ENCODE data around the gene CADM3. TPM values are rescaled to one million over a fixed set of nuclear protein-coding genes. Genes with fewer than 3 reads are reported as not detected.
A peak's percentile ranks its signal among the peaks of the same experiment; 100 is the strongest.

CADM3 gene, protein sequence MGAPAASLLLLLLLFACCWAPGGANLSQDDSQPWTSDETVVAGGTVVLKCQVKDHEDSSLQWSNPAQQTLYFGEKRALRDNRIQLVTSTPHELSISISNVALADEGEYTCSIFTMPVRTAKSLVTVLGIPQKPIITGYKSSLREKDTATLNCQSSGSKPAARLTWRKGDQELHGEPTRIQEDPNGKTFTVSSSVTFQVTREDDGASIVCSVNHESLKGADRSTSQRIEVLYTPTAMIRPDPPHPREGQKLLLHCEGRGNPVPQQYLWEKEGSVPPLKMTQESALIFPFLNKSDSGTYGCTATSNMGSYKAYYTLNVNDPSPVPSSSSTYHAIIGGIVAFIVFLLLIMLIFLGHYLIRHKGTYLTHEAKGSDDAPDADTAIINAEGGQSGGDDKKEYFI
- total RNA-seq (2014; rRNA removed; shearing (Covaris generic)), result not detected in 2 replicates

- Histone ChIP-seq H3K27me3 (no peaks in the 10 kb centered on the region), H3K4me1 (no peaks in the 10 kb centered on the region), H3K4me3 (no peak within 1 kb of the TSS), H3K9me3 (replicated peaks) (no peaks in the 10 kb centered on the region), H3K36me3 (no peaks in the 10 kb centered on the region), H3K27ac (no peak within 1 kb of the TSS)
- DNase-seq, result no peak
Measured at GRCh38 chr1:159171254-159171687, at the start of gene CADM3. Gene CADM3 (plus strand): TSS chr1:159171615. CDS start chr1:159171766, 151 bp downstream.

GRCh38 chr1:159122005-159122621 is 49.3 kb upstream of the CADM3 start:
- Histone ChIP-seq H3K27me3 (no peaks in the 10 kb centered on the region), H3K36me3 (no peaks in the 10 kb centered on the region), H3K27ac (no peak overlapping the region), H3K4me3 (no peak overlapping the region), H3K4me1 (no peaks in the 10 kb centered on the region), H3K9me3 (replicated peaks) (no peaks in the 10 kb centered on the region)
- no peak for DNase-seq

DNA sequence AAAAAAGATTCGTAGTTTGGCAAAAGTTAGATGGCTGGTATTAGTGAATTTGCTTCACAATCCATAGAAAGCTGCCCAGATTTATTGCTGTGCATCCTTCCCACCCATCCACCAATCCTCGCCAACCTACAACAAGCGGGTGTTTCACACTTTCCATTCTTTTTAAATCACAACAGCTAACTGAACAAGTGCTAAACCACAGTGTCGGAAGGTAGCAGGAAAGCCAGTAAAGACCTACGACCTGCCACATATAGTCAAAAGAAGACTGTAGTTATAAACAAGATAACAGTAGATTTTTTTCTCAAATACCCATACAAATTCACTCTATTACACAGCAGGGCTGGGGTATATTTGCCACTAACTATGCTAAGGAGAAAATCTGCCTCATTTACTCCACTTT is 47.8 kb upstream of the CADM3 start:
- Histone ChIP-seq H3K4me3 (no peak overlapping the region), H3K27me3 (no peaks in the 10 kb centered on the region), H3K27ac (no peak overlapping the region), H3K36me3 (no peaks in the 10 kb centered on the region), H3K4me1 (no peaks in the 10 kb centered on the region), H3K9me3 (replicated peaks) (no peaks in the 10 kb centered on the region)
- DNase-seq, result no peak

DNA sequence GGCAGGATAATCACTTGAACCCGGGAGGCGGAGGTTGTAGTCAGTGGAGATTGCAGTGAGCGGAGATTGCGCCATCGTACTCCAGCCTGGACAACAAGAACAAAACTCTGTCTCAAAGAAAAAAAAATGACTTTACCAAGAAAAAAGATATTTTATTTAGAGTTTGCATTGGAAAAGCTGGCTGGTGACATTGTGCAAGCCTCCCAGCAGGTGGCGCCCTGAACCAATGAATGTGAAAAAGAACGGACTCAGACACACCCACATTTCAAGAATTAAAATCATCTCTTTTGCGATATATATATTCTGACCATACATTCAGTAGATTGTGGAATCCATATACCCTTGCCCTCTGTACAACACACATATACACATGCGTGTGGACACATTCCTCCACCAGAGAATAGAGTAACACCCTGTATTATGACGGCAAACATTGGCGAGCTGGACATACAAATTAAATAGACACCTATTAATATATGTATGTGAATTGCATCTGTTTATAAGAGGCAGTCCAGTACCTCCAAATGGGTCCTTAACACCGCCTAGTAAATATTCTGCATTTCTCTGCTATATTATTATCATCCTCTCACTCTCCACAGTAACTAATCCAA is 39.0 kb upstream of the CADM3 start:
- peak; percentile 36 to 69 for DNase-seq
- H3K4me1 ChIP-seq, result no peaks in the 10 kb centered on the region
- H3K4me3 ChIP-seq, result no peak overlapping the region
- no peaks in the 10 kb centered on the region for H3K36me3 ChIP-seq
- no peaks in the 10 kb centered on the region for H3K9me3 ChIP-seq (replicated peaks)
- H3K27me3 ChIP-seq, result no peaks in the 10 kb centered on the region
- H3K27ac ChIP-seq, result no peak overlapping the region

GRCh38 chr1:159140474-159140873 is 30.9 kb upstream of the CADM3 start:
- Histone ChIP-seq H3K4me3 (no peak overlapping the region), H3K4me1 (no peaks in the 10 kb centered on the region), H3K27ac (no peak overlapping the region), H3K36me3 (no peaks in the 10 kb centered on the region), H3K9me3 (replicated peaks) (no peaks in the 10 kb centered on the region), H3K27me3 (no peaks in the 10 kb centered on the region)
- no peak for DNase-seq

- Histone ChIP-seq H3K27ac (no peak overlapping the region), H3K4me3 (no peak overlapping the region), H3K4me1 (no peaks in the 10 kb centered on the region), H3K27me3 (no peaks in the 10 kb centered on the region), H3K9me3 (replicated peaks) (no peaks in the 10 kb centered on the region), H3K36me3 (no peaks in the 10 kb centered on the region)
- peak in 1 of 2 experiments; percentile 3 for DNase-seq
Measured at GRCh38 chr1:159141584-159142390, 29.6 kb upstream of the CADM3 start.

DNA sequence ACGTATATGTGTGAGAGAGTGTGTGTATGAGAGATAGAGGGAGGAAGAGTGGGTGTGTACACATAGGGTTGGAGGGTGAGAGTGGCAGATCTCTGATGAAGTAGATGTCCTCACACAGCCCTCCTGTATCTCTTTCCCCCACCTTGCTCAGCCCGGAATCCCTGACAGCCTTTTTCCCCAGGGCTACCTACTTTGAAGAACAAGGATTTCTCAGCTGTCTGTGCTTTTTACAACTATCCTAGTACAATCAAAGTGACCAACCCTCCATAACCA is 29.1 kb upstream of the CADM3 start:
- no peak overlapping the region for H3K27ac ChIP-seq
- H3K9me3 ChIP-seq (replicated peaks), result no peaks in the 10 kb centered on the region
- no peaks in the 10 kb centered on the region for H3K27me3 ChIP-seq
- no peak overlapping the region for H3K4me3 ChIP-seq
- no peak for DNase-seq
- no peaks in the 10 kb centered on the region for H3K36me3 ChIP-seq
- H3K4me1 ChIP-seq, result no peaks in the 10 kb centered on the region

DNA sequence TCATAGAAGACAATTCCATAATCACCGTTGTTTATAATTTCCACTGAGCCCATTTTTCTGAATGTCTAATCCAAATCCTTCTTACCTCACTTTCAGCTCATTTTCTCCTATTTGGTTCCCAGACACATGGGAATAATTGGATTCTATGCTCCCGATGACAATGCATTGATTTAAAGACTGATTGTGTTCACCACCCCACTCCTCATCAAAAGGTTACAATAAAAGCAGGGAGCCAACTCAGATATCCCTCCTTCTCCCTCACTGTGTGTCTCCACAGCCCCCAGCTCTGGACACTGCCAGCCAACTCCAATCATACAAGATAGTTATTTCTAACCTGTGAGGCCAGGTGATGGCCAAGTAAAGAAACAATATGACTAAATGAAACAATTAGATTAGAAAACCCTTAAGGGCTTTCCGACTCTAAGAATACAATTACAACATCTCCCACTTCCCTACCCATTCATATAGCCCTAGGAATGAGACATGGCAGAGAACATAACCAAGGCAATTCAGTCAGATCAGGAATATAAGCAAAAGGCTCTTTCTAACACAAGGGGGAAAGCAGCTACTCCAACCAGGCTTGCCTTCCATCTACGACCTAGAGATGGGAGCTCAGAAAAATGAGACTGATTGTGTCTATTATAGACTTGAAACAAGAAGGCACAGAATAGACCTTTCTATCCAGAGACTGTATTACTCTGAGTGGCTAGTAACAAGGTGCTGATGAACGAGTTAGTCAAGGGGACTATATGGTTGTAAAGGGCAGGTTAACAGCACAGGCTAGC is 28.5 kb upstream of the CADM3 start:
- Histone ChIP-seq H3K27me3 (no peaks in the 10 kb centered on the region), H3K36me3 (no peaks in the 10 kb centered on the region), H3K4me1 (no peaks in the 10 kb centered on the region), H3K9me3 (replicated peaks) (no peaks in the 10 kb centered on the region), H3K27ac (no peak overlapping the region), H3K4me3 (no peak overlapping the region)
- DNase-seq, result no peak

GRCh38 chr1:159144571-159144970 is 26.8 kb upstream of the CADM3 start:
- no peak overlapping the region for H3K27ac ChIP-seq
- H3K4me1 ChIP-seq, result no peaks in the 10 kb centered on the region
- no peaks in the 10 kb centered on the region for H3K9me3 ChIP-seq (replicated peaks)
- no peaks in the 10 kb centered on the region for H3K27me3 ChIP-seq
- DNase-seq, result no peak
- H3K36me3 ChIP-seq, result no peaks in the 10 kb centered on the region
- no peak overlapping the region for H3K4me3 ChIP-seq

- H3K27ac ChIP-seq, result no peak overlapping the region
- DNase-seq, result no peak
- no peaks in the 10 kb centered on the region for H3K36me3 ChIP-seq
- no peaks in the 10 kb centered on the region for H3K4me1 ChIP-seq
- H3K9me3 ChIP-seq (replicated peaks), result no peaks in the 10 kb centered on the region
- H3K27me3 ChIP-seq, result no peaks in the 10 kb centered on the region
- no peak overlapping the region for H3K4me3 ChIP-seq
Measured at GRCh38 chr1:159146980-159147379, 24.4 kb upstream of the CADM3 start.

GRCh38 chr1:159152031-159152430 is 19.4 kb upstream of the CADM3 start:
- H3K36me3 ChIP-seq, result no peaks in the 10 kb centered on the region
- no peaks in the 10 kb centered on the region for H3K9me3 ChIP-seq (replicated peaks)
- no peaks in the 10 kb centered on the region for H3K27me3 ChIP-seq
- no peak overlapping the region for H3K27ac ChIP-seq
- DNase-seq, result no peak
- no peaks in the 10 kb centered on the region for H3K4me1 ChIP-seq
- H3K4me3 ChIP-seq, result no peak overlapping the region

DNA sequence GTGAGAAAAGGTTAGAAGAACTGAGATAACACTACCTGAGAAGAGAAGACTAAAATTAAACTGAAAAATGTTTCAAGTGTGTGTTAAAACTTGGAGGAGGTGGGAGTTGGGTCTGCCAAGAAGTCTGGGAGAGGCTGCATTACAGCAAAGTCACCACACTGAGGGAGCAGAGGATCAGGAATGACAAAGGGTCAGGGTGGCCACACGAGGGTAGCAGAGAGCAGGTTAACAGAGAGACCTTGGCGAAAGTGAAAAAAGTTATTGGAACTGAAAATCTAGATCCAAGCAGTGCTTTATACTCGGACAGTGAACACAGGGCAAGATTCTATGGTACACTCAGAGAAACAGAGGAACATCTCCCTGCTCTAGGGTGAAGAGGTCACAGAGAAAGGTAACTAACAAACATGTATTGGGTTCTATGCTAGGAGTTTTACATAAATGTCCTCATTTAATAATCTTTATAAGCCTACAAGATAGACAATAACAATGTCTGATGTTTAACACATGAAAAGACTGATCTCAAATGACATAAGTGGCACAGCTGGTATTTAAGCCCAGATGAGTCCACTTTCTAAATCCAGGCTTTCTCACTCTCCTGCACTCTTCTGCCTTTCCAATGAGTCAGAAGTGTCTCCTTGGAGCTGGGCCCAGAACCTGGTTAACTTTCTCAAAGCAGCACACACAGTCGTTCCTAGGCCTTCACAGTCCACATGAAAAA is 10.3 kb upstream of the CADM3 start:
- no peaks in the 10 kb centered on the region for H3K27me3 ChIP-seq
- H3K27ac ChIP-seq, result no peak overlapping the region
- peaks cover 3% of the 10 kb centered on the region; the same call in 1 of the 2 replicates for H3K4me1 ChIP-seq
- DNase-seq, result peak; percentile 49 to 80
- H3K9me3 ChIP-seq (replicated peaks), result no peaks in the 10 kb centered on the region
- no peaks in the 10 kb centered on the region for H3K36me3 ChIP-seq
- no peak overlapping the region for H3K4me3 ChIP-seq

DNA sequence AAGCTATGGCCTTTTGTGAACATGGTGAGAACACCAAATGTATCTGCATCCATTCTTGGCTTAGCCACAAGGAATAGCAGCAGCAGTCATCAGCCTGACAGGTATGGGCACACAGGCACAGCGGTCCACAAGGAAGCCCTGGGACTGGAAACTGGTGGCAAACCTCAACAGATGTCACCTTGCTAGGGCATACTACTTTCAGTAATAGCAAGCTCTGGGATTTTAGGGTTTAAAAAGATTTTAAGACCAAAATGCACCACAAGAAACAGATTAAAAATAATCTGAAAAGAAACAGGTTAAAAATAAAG is 9.7 kb upstream of the CADM3 start:
- Histone ChIP-seq H3K36me3 (no peaks in the 10 kb centered on the region), H3K4me3 (no peak overlapping the region), H3K9me3 (replicated peaks) (no peaks in the 10 kb centered on the region), H3K27me3 (no peaks in the 10 kb centered on the region), H3K4me1 (peaks cover 3% of the 10 kb centered on the region; the same call in 1 of the 2 replicates), H3K27ac (no peak overlapping the region)
- DNase-seq, result no peak
